Measurements from ENCODE around the gene DGKI.

- TF ChIP-seq CTCF (IDR thresholded peaks at IDR 0.05 in 2 of 3, conservative IDR thresholded peaks at IDR 0.05 in 1 of 3; ENCODE audit: borderline replicate concordance in 1 of 3, insufficient read depth in 1 of 3, low read depth in 2 of 3, low read length in 2 of 3) (no peak), ZFX (IDR thresholded peaks at IDR 0.05) (no peak), POLR2A (IDR thresholded peaks at IDR 0.05; ENCODE audit: borderline replicate concordance, extremely low read depth, insufficient read depth, insufficient read length) (no peak), TCF7L2 (IDR thresholded peaks at IDR 0.05; ENCODE audit: borderline replicate concordance, extremely low read depth, insufficient read depth, insufficient read length) (no peak), EZH2phosphoT487 (IDR thresholded peaks at IDR 0.05; ENCODE audit: borderline replicate concordance) (no peak), EZH2 (IDR thresholded peaks at IDR 0.05) (no peak), POLR2AphosphoS5 (IDR thresholded peaks at IDR 0.05; ENCODE audit: low read depth, low read length) (no peak), MAX (IDR thresholded peaks at IDR 0.05) (no peak)
Observed at GRCh38 chr7:137664846-137665245, 181.9 kb downstream of the DGKI start.

All from HCT116 (cell line).